Thyroid gland (tissue), 4 donors: Measurements from ENCODE around the gene GTF3C4. TPM values are rescaled to one million over a fixed set of nuclear protein-coding genes. Genes with fewer than 3 reads are reported as not detected.

Experiments
- DNase-seq, 2 donors: peaks; one replicate each; pipeline ENCODE4 v3.0.0-alpha.2; 2019
- H3K27ac ChIP-seq, 3 donors: fragments of 200-600 bp; sonication (generic); 1 replicate in 2 of 3; 2 replicates in 1 of 3; pipeline ENCODE4 v1.5.1; 2016 to 2019; ENCODE audit warnings: mild to moderate bottlenecking in 1 of 3, moderate library complexity in 1 of 3
- H3K27me3 ChIP-seq: fragments of 200-600 bp; sonication (generic); one replicate; pipeline ENCODE4 v1.5.1; 2019
- H3K36me3 ChIP-seq, 2 donors: fragments of 200-600 bp; sonication (generic); one replicate each; pipeline ENCODE4 v1.5.1; 2016 to 2019
- H3K4me1 ChIP-seq, 2 donors: fragments of 200-600 bp; sonication (generic); one replicate each; pipeline ENCODE4 v1.5.1; 2017 to 2019
- H3K4me3 ChIP-seq, 3 donors: fragments of 200-600 bp; sonication (generic); replicated peaks in 1 of 3; 1 replicate in 2 of 3; 2 replicates in 1 of 3; pipeline ENCODE4 v1.5.1; 2016; ENCODE audit warnings: mild to moderate bottlenecking in 1 of 3
- H3K9me3 ChIP-seq: fragments of 200-600 bp; sonication (generic); one replicate; pipeline ENCODE4 v1.5.1; 2017
- CTCF ChIP-seq, 6 experiments: fragments of 200-600 bp in 3 of 6; fragments of 450-650 bp in 3 of 6; sonication (generic) in 3 of 6; IDR thresholded peaks; one replicate each; pipeline ENCODE4 v1.5.1; 2016 to 2019; ENCODE audit warnings: antibody characterized with exemption in 6 of 6, mild to moderate bottlenecking in 2 of 6, inconsistent platforms in 1 of 6, moderate library complexity in 1 of 6
- POLR2A ChIP-seq, 2 donors: fragments of 450-650 bp; IDR thresholded peaks; one replicate each; pipeline ENCODE4 v1.6.1; 2017; ENCODE audit warnings: antibody characterized with exemption in 2 of 2, mild to moderate bottlenecking in 2 of 2, moderate library complexity in 1 of 2
- WGBS, 2 donors: methylation state at CpG; one replicate each; pipeline ENCODE4 v1.1.5; 2017; 5-methylcytosine and 5-hydroxymethylcytosine counted together
- intact Hi-C: fragments of 100-400 bp; cut with DNase I; formaldehyde crosslinking; loops from one replicate; pipeline ENCODE4 v1.15.1; 2023
- total RNA-seq, 4 donors: library from RNA; depleted of rRNA; stranded (reverse); fragments of >200 nt; gene quantifications; one replicate each; pipeline ENCODE4 v1.2.3, GENCODE V29; 2016

GTF3C4 gene
- total RNA-seq, 4 donors from 2014 or later = 20.5 to 25.0 (median 22.1) TPM

- H3K9me3 ChIP-seq = no peaks in the 10 kb centered on the region
- peak; percentile 68 to 73 for DNase-seq
- WGBS, 2 donors = 0 to 1% methylated on average over 13 of the region's 13 CpGs
- intact Hi-C loops = no loop called here
- TF ChIP-seq CTCF (IDR thresholded peaks at IDR 0.05) (no peak), POLR2A (IDR thresholded peaks at IDR 0.05) (no peak)
- no peaks in the 10 kb centered on the region for H3K36me3 ChIP-seq
- no peaks in the 10 kb centered on the region for H3K27me3 ChIP-seq
- H3K4me3 ChIP-seq = peak overlapping the region; percentile 58 to 98 (median 97)
- H3K4me1 ChIP-seq = peaks cover 35 to 47% of the 10 kb centered on the region in 2 donors
- peak overlapping the region; percentile 94 to 97 (median 95) for H3K27ac ChIP-seq
Measured at GRCh38 chr9:132669319-132669697, 956 bp upstream of the GTF3C4 start.

- TF ChIP-seq POLR2A (IDR thresholded peaks at IDR 0.05) (peak in 1 of 2 donors; percentile 57), CTCF (IDR thresholded peaks at IDR 0.05) (peak in 1 of 6 experiments; percentile 5)
- peak within 1 kb of the TSS; percentile 58 to 98 (median 97) for H3K4me3 ChIP-seq
- peaks cover 33 to 41% of the 10 kb centered on the region in 2 donors for H3K4me1 ChIP-seq
- H3K27me3 ChIP-seq = no peaks in the 10 kb centered on the region
- WGBS, 2 donors = 0% methylated on average over 5 to 21 of the region's 77 CpGs
- no peaks in the 10 kb centered on the region for H3K36me3 ChIP-seq
- intact Hi-C loops = loop anchor here (5.0 to 10.0 kb wide), 2 partner anchors 95 to 207 kb away; partner anchors contain the start of genes AK8 and SPACA9
- peak; percentile 88 to 90 for DNase-seq
- peak within 1 kb of the TSS; percentile 94 to 97 (median 95) for H3K27ac ChIP-seq
- H3K9me3 ChIP-seq = no peaks in the 10 kb centered on the region
Measured at GRCh38 chr9:132669698-132670456, 387 bp upstream of the GTF3C4 start, which contains the start of gene DDX31. TSS of gene DDX31 (minus strand) at chr9:132669983. CDS start at chr9:132669934, 49 bp downstream.

GRCh38 chr9:132671620-132672412 lies 1.6 kb downstream of the GTF3C4 start:
- no peak for DNase-seq
- no peaks in the 10 kb centered on the region for H3K9me3 ChIP-seq
- H3K4me3 ChIP-seq = peak overlapping the region in 2 of 3 donors; percentile 97 to 98
- peaks cover 33% of the 10 kb centered on the region in 2 donors for H3K4me1 ChIP-seq
- H3K27me3 ChIP-seq = no peaks in the 10 kb centered on the region
- H3K36me3 ChIP-seq = no peaks in the 10 kb centered on the region
- 86% methylated on average over 6 of the region's 6 CpGs for WGBS, 2 donors
- intact Hi-C loops = loop anchor here (5.0 to 10.0 kb wide), 2 partner anchors 93 to 205 kb away; partner anchors contain the start of genes AK8 and SPACA9
- TF ChIP-seq CTCF (IDR thresholded peaks at IDR 0.05) = no peak
- no peak for TF ChIP-seq POLR2A (IDR thresholded peaks at IDR 0.05)
- no peak overlapping the region for H3K27ac ChIP-seq

GRCh38 chr9:132672413-132672690 lies 2.1 kb downstream of the GTF3C4 start:
- Histone ChIP-seq H3K27ac (no peak overlapping the region), H3K4me3 (no peak overlapping the region), H3K4me1 (peaks cover 33% of the 10 kb centered on the region in 2 donors), H3K36me3 (no peaks in the 10 kb centered on the region), H3K27me3 (no peaks in the 10 kb centered on the region), H3K9me3 (no peaks in the 10 kb centered on the region)
- WGBS, 2 donors = 36 to 40% methylated on average over 5 of the region's 5 CpGs
- no peak for DNase-seq
- TF ChIP-seq POLR2A (IDR thresholded peaks at IDR 0.05) = no peak
- TF ChIP-seq CTCF (IDR thresholded peaks at IDR 0.05) = no peak
- intact Hi-C loops = loop anchor here (5.0 to 10.0 kb wide), 2 partner anchors 92 to 205 kb away; partner anchors contain the start of genes AK8 and SPACA9
